Prostate gland (tissue), 2 donors: ENCODE measurements around the gene C4orf33. TPM values are rescaled to one million over a fixed set of nuclear protein-coding genes. Genes with fewer than 3 reads are reported as not detected.

ENCODE experiments used
- DNase-seq: peaks from one replicate; pipeline ENCODE4 v3.0.0-alpha.2; 2019; ENCODE audit warnings: low spot score
- H3K27ac ChIP-seq, 2 donors: fragments of 200-600 bp; sonication (generic); 2 replicates each; pipeline ENCODE4 v1.5.1; 2017 to 2019
- H3K27me3 ChIP-seq: fragments of 200-600 bp; sonication (generic); replicated peaks from 2 replicates; pipeline ENCODE4 v1.5.1; 2019; ENCODE audit not compliant: insufficient read depth
- H3K36me3 ChIP-seq, 2 donors: fragments of 200-600 bp; sonication (generic); 1 replicate in 1 of 2; 2 replicates in 1 of 2; pipeline versions ENCODE4 v1.5.1 to v1.8.1; 2017 to 2019
- H3K4me1 ChIP-seq: fragments of 200-600 bp; sonication (generic); replicated peaks from 2 replicates; pipeline ENCODE4 v1.5.1; 2019
- H3K4me3 ChIP-seq, 2 donors: fragments of 200-600 bp; sonication (generic); 2 replicates each; pipeline ENCODE4 v1.5.1; 2017 to 2019
- H3K9me3 ChIP-seq: fragments of 200-600 bp; sonication (generic); 2 replicates; pipeline ENCODE4 v1.5.1; 2017
- CTCF ChIP-seq, 4 experiments: fragments of 200-600 bp in 2 of 4; fragments of 450-650 bp in 2 of 4; sonication (generic) in 2 of 4; IDR thresholded peaks; 1 replicate in 3 of 4; 2 replicates in 1 of 4; pipeline ENCODE4 v1.5.1; 2016 to 2019; ENCODE audit warnings: antibody characterized with exemption in 4 of 4, mild to moderate bottlenecking in 2 of 4, moderate library complexity in 2 of 4
- POLR2A ChIP-seq: fragments of 450-650 bp; IDR thresholded peaks from one replicate; pipeline ENCODE4 v1.6.1; 2016; ENCODE audit warnings: antibody characterized with exemption, mild to moderate bottlenecking
- POLR2AphosphoS5 ChIP-seq: sonication (generic); formaldehyde crosslinking; IDR thresholded peaks from one replicate; pipeline ENCODE4 v1.6.1; 2017; ENCODE audit warnings: antibody characterized with exemption
- WGBS: methylation state at CpG from one replicate; pipeline ENCODE4 v1.1.5; 2018; 5-methylcytosine and 5-hydroxymethylcytosine counted together
- intact Hi-C: fragments of 100-400 bp; cut with DNase I; formaldehyde crosslinking; loops from one replicate; pipeline ENCODE4 v1.14.2; 2022
- total RNA-seq, 2 donors: library from RNA; depleted of rRNA; stranded (reverse); fragments of >200 nt; gene quantifications; one replicate each; pipeline ENCODE4 v1.1.0, GENCODE V29; 2016

The C4orf33 gene
- total RNA-seq, 2 donors from 2014 or later: 12.1 to 15.2 TPM

- intact Hi-C loops: no loop called here
- H3K36me3 ChIP-seq: no peaks in the 10 kb centered on the region
- 93% methylated on average over 2 of the region's 2 CpGs for WGBS
- H3K27ac ChIP-seq: no peak overlapping the region
- no peaks in the 10 kb centered on the region for H3K27me3 ChIP-seq
- no peaks in the 10 kb centered on the region for H3K9me3 ChIP-seq
- no peak for TF ChIP-seq POLR2A
- TF ChIP-seq CTCF (IDR thresholded peaks at IDR 0.05): no peak
- no peak for TF ChIP-seq POLR2AphosphoS5
- no peak for DNase-seq
- H3K4me3 ChIP-seq: no peak overlapping the region
- H3K4me1 ChIP-seq: no peaks in the 10 kb centered on the region
These were observed 50.7 kb downstream of the C4orf33 start for GRCh38 chr4:129146639-129147038.

- 74% methylated on average over 2 of the region's 2 CpGs for WGBS
- intact Hi-C loops: no loop called here
These were observed 52.9 kb downstream of the C4orf33 start for GRCh38 chr4:129148892-129149291.

GRCh38 chr4:129149906-129150305 is 54.0 kb downstream of the C4orf33 start:
- intact Hi-C loops: no loop called here
- Histone ChIP-seq H3K9me3 (no peaks in the 10 kb centered on the region), H3K27ac (no peak overlapping the region), H3K36me3 (no peaks in the 10 kb centered on the region), H3K4me3 (no peak overlapping the region), H3K4me1 (no peaks in the 10 kb centered on the region), H3K27me3 (no peaks in the 10 kb centered on the region)
- TF ChIP-seq POLR2A (no peak), CTCF (IDR thresholded peaks at IDR 0.05) (no peak), POLR2AphosphoS5 (no peak)
- DNase-seq: no peak
- 4% methylated on average over 1 of the region's 1 CpG for WGBS

More at GRCh38 chr4:129148892-129149291, 52.9 kb downstream of the C4orf33 start:
- no peaks in the 10 kb centered on the region for H3K9me3 ChIP-seq
- H3K27ac ChIP-seq: no peak overlapping the region
- no peaks in the 10 kb centered on the region for H3K4me1 ChIP-seq
- no peaks in the 10 kb centered on the region for H3K27me3 ChIP-seq
- no peak overlapping the region for H3K4me3 ChIP-seq
- H3K36me3 ChIP-seq: no peaks in the 10 kb centered on the region
- TF ChIP-seq POLR2A (no peak), POLR2AphosphoS5 (no peak), CTCF (IDR thresholded peaks at IDR 0.05) (no peak)
- no peak for DNase-seq

- Histone ChIP-seq H3K27ac (no peak overlapping the region), H3K36me3 (no peaks in the 10 kb centered on the region), H3K9me3 (no peaks in the 10 kb centered on the region), H3K27me3 (no peaks in the 10 kb centered on the region), H3K4me1 (no peaks in the 10 kb centered on the region), H3K4me3 (no peak overlapping the region)
- TF ChIP-seq POLR2A (no peak), POLR2AphosphoS5 (no peak), CTCF (IDR thresholded peaks at IDR 0.05) (no peak)
- WGBS: 60% methylated on average over 2 of the region's 2 CpGs
- intact Hi-C loops: no loop called here
- no peak for DNase-seq
These were observed 56.4 kb downstream of the C4orf33 start for GRCh38 chr4:129152350-129152749.

- H3K4me3 ChIP-seq: no peak overlapping the region
- TF ChIP-seq POLR2AphosphoS5 (no peak), POLR2A (no peak), CTCF (IDR thresholded peaks at IDR 0.05) (no peak)
- H3K27ac ChIP-seq: no peak overlapping the region
- no peaks in the 10 kb centered on the region for H3K9me3 ChIP-seq
- 69% methylated on average over 1 of the region's 1 CpG for WGBS
- no peaks in the 10 kb centered on the region for H3K27me3 ChIP-seq
- no peak for DNase-seq
- H3K36me3 ChIP-seq: no peaks in the 10 kb centered on the region
- intact Hi-C loops: no loop called here
- no peaks in the 10 kb centered on the region for H3K4me1 ChIP-seq
These were observed 57.7 kb downstream of the C4orf33 start for GRCh38 chr4:129153700-129154099.
